Breast epithelium (tissue), 4 donors: ENCODE measurements around the gene GABRR2. TPM values are rescaled to one million over a fixed set of nuclear protein-coding genes. Genes with fewer than 3 reads are reported as not detected.
"Not testable (repeated sequence)": the region's sequence is repeated elsewhere in the genome, so short reads cannot be mapped to it uniquely, and the experiment has no call there.

ENCODE experiments used
- DNase-seq, 2 donors: peaks; one replicate each; pipeline ENCODE4 v3.0.0-alpha.2; 2019; ENCODE audit warnings: low spot score in 2 of 2
- H3K27ac ChIP-seq, 2 donors: fragments of 200-600 bp; sonication (generic) in 1 of 2; one replicate each; pipeline ENCODE4 v1.5.1; 2016 to 2019; ENCODE audit warnings: mild to moderate bottlenecking in 1 of 2
- H3K27me3 ChIP-seq, 2 donors: fragments of 200-600 bp; sonication (generic) in 1 of 2; one replicate each; pipeline versions ENCODE4 v1.5.1 to v1.6.0; 2017 to 2019; ENCODE audit warnings: control low read depth in 1 of 2, mild to moderate bottlenecking in 1 of 2
- H3K36me3 ChIP-seq: fragments of 200-600 bp; one replicate; pipeline ENCODE4 v1.5.1; 2019
- H3K4me1 ChIP-seq, 2 donors: fragments of 200-600 bp; sonication (generic); one replicate each; pipeline ENCODE4 v1.5.1; 2016 to 2019; ENCODE audit warnings: control low read depth in 1 of 2
- H3K4me3 ChIP-seq, 3 donors: fragments of 200-600 bp; sonication (generic); 1 replicate in 2 of 3; 2 replicates in 1 of 3; pipeline ENCODE4 v1.5.1; 2016 to 2019; ENCODE audit warnings: mild to moderate bottlenecking in 3 of 3, moderate library complexity in 2 of 3
- H3K9me3 ChIP-seq, 2 donors: fragments of 200-600 bp; sonication (generic) in 1 of 2; one replicate each; pipeline ENCODE4 v1.5.1; 2016 to 2019; ENCODE audit warnings: control low read depth in 1 of 2
- CTCF ChIP-seq, 3 donors: fragments of 450-650 bp; IDR thresholded peaks; one replicate each; pipeline ENCODE4 v1.5.1; 2016 to 2017; ENCODE audit warnings: antibody characterized with exemption in 3 of 3, mild to moderate bottlenecking in 3 of 3, moderate library complexity in 3 of 3
- POLR2A ChIP-seq: fragments of 450-650 bp; IDR thresholded peaks from one replicate; pipeline ENCODE4 v1.6.1; 2016; ENCODE audit warnings: antibody characterized with exemption, mild to moderate bottlenecking, moderate library complexity
- POLR2AphosphoS5 ChIP-seq, 3 donors: sonication (generic); formaldehyde crosslinking; IDR thresholded peaks; one replicate each; pipeline ENCODE4 v1.6.1; 2017; ENCODE audit warnings: antibody characterized with exemption in 3 of 3
- intact Hi-C: fragments of 100-400 bp; cut with DNase I; formaldehyde crosslinking; loops from one replicate; pipeline ENCODE4 v1.15.1; 2023; ENCODE audit warnings: low total_unique reads
- total RNA-seq, 3 donors: library from RNA; depleted of rRNA; stranded (reverse); fragments of >200 nt; gene quantifications; one replicate each; pipeline ENCODE4 v1.1.0, GENCODE V29; 2016

The GABRR2 gene
- total RNA-seq, 3 donors from 2014 or later, result 0.32 to 3.3 (median 2.3) TPM

- H3K4me1 ChIP-seq, result peaks cover 0 to 16% of the 10 kb centered on the region in 2 donors
- intact Hi-C loops, result no loop called here
- no peaks in the 10 kb centered on the region for H3K27me3 ChIP-seq
- H3K4me3 ChIP-seq, result no peak overlapping the region
- H3K9me3 ChIP-seq, result no peaks in the 10 kb centered on the region
- H3K36me3 ChIP-seq, result no peaks in the 10 kb centered on the region
- TF ChIP-seq POLR2AphosphoS5 (IDR thresholded peaks at IDR 0.05) (no peak), CTCF (IDR thresholded peaks at IDR 0.05) (no peak), POLR2A (no peak)
- no peak overlapping the region for H3K27ac ChIP-seq
- DNase-seq, result no peak
Measured at GRCh38 chr6:89308525-89309395, 6.3 kb downstream of the GABRR2 start.

GRCh38 chr6:89304517-89304916, 10.6 kb downstream of the GABRR2 start:
- intact Hi-C loops, H3K36me3 ChIP-seq, H3K9me3 ChIP-seq, H3K4me1 ChIP-seq, H3K27me3 ChIP-seq, H3K27ac ChIP-seq, DNase-seq, H3K4me3 ChIP-seq: not testable (repeated sequence)

GRCh38 chr6:89302936-89303335, 12.2 kb downstream of the GABRR2 start:
- Histone ChIP-seq H3K4me1 (peaks cover 0 to 8% of the 10 kb centered on the region in 2 donors), H3K36me3 (no peaks in the 10 kb centered on the region), H3K27me3 (no peaks in the 10 kb centered on the region), H3K27ac (no peak overlapping the region), H3K9me3 (no peaks in the 10 kb centered on the region), H3K4me3 (no peak overlapping the region)
- DNase-seq, result no peak
- intact Hi-C loops, result no loop called here
- TF ChIP-seq POLR2AphosphoS5 (IDR thresholded peaks at IDR 0.05) (no peak), POLR2A (no peak), CTCF (IDR thresholded peaks at IDR 0.05) (no peak)

DNA sequence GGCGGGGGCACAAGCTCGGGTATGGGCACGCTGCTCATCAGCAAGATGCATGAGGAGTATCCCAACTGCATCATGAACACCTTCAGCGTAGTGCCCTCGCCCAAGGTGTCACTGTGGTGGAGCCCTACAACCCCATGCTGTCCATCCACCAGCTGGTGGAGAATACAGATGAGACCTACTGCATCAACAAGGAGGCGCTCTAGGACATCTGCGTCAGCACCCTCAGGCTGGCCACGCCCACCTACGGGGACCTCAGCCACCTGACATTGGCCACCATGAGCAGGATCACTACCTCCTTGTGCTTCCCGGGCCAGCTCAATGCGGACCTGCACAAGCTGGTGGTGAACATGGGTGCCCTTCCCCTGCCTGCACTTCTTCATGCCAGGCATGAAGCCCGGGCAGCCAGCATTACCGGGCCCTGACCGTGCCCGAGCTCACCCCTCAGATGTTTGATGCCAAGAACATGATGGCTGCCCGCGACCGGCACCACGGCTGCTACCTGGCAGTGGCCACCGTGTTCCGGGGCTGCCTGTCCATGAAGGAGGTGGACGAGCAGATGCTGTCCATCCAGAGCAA, 12.8 kb downstream of the GABRR2 start:
- Histone ChIP-seq H3K27ac (no peak overlapping the region), H3K4me3 (no peak overlapping the region), H3K4me1 (peaks cover 0 to 8% of the 10 kb centered on the region in 2 donors), H3K27me3 (no peaks in the 10 kb centered on the region), H3K36me3 (no peaks in the 10 kb centered on the region), H3K9me3 (no peaks in the 10 kb centered on the region)
- no peak for DNase-seq
- intact Hi-C loops, result no loop called here
- TF ChIP-seq POLR2AphosphoS5 (IDR thresholded peaks at IDR 0.05) (no peak), CTCF (IDR thresholded peaks at IDR 0.05) (no peak), POLR2A (no peak)

GRCh38 chr6:89301586-89302194, 13.4 kb downstream of the GABRR2 start:
- Histone ChIP-seq H3K27me3 (no peaks in the 10 kb centered on the region), H3K4me3 (no peak overlapping the region), H3K36me3 (no peaks in the 10 kb centered on the region), H3K4me1 (peaks cover 0 to 8% of the 10 kb centered on the region in 2 donors), H3K9me3 (no peaks in the 10 kb centered on the region), H3K27ac (no peak overlapping the region)
- intact Hi-C loops, result no loop called here
- no peak for DNase-seq
- TF ChIP-seq CTCF (IDR thresholded peaks at IDR 0.05) (no peak), POLR2AphosphoS5 (IDR thresholded peaks at IDR 0.05) (no peak)
